Mucosa of stomach (tissue), 1 donor: ENCODE results near the gene SHOX.
"Not testable (repeated sequence)": the region's sequence is repeated elsewhere in the genome, so short reads cannot be mapped to it uniquely, and the experiment has no call there.

Experiments
- H3K27me3 ChIP-seq: one replicate; pipeline ENCODE4 v1.7.0; 2013; ENCODE audit warnings: mild to moderate bottlenecking, low read length; ENCODE audit not compliant: control insufficient read depth, insufficient read depth
- H3K36me3 ChIP-seq: one replicate; pipeline ENCODE4 v1.7.0; 2013; ENCODE audit warnings: low read length; ENCODE audit not compliant: control insufficient read depth, insufficient read depth
- H3K4me1 ChIP-seq: one replicate; pipeline ENCODE4 v1.7.0; 2013; ENCODE audit warnings: mild to moderate bottlenecking, low read length; ENCODE audit not compliant: control insufficient read depth, insufficient read depth
- H3K4me3 ChIP-seq: one replicate; pipeline ENCODE4 v1.7.0; 2013; ENCODE audit warnings: low read length
- H3K9ac ChIP-seq: one replicate; pipeline ENCODE4 v1.7.0; 2013; ENCODE audit warnings: mild to moderate bottlenecking, low read length, moderate library complexity
- H3K9me3 ChIP-seq: one replicate; pipeline ENCODE4 v1.7.0; 2013; ENCODE audit warnings: mild to moderate bottlenecking, low read length, moderate library complexity; ENCODE audit not compliant: control insufficient read depth
- donor health status: Pancreatic carcinoma.

Gene SHOX

GRCh38 chrX:630612-631496, at the start of gene SHOX:
TSS of gene SHOX (plus strand) at chrX:630791. CDS start at chrX:630898, 107 bp downstream.
- peaks cover 56% of the 10 kb centered on the region for H3K27me3 ChIP-seq
- H3K4me1 ChIP-seq: no peaks in the 10 kb centered on the region
- H3K9ac ChIP-seq: no peak within 1 kb of the TSS
- no peaks in the 10 kb centered on the region for H3K36me3 ChIP-seq
- no peaks in the 10 kb centered on the region for H3K9me3 ChIP-seq
- H3K4me3 ChIP-seq: no peak within 1 kb of the TSS

- Histone ChIP-seq H3K9ac (no peak overlapping the region), H3K4me1 (no peaks in the 10 kb centered on the region), H3K27me3 (no peaks in the 10 kb centered on the region), H3K36me3 (no peaks in the 10 kb centered on the region), H3K9me3 (no peaks in the 10 kb centered on the region), H3K4me3 (no peak overlapping the region)
These were observed 49.5 kb upstream of the SHOX start for GRCh38 chrX:581066-581465.

GRCh38 chrX:581720-582298, 48.8 kb upstream of the SHOX start:
- Histone ChIP-seq H3K4me3 (no peak overlapping the region), H3K36me3 (no peaks in the 10 kb centered on the region), H3K27me3 (no peaks in the 10 kb centered on the region), H3K4me1 (no peaks in the 10 kb centered on the region), H3K9ac (no peak overlapping the region), H3K9me3 (no peaks in the 10 kb centered on the region)

GRCh38 chrX:584572-584971, 46.0 kb upstream of the SHOX start:
- H3K9ac ChIP-seq: no peak overlapping the region
- no peaks in the 10 kb centered on the region for H3K9me3 ChIP-seq
- H3K27me3 ChIP-seq: no peaks in the 10 kb centered on the region
- H3K36me3 ChIP-seq: no peaks in the 10 kb centered on the region
- no peak overlapping the region for H3K4me3 ChIP-seq
- no peaks in the 10 kb centered on the region for H3K4me1 ChIP-seq

GRCh38 chrX:585115-585808, 45.3 kb upstream of the SHOX start:
- Histone ChIP-seq H3K27me3 (no peaks in the 10 kb centered on the region), H3K9ac (no peak overlapping the region), H3K9me3 (no peaks in the 10 kb centered on the region), H3K4me3 (no peak overlapping the region), H3K36me3 (no peaks in the 10 kb centered on the region), H3K4me1 (no peaks in the 10 kb centered on the region)

- Histone ChIP-seq H3K9me3 (no peaks in the 10 kb centered on the region), H3K27me3 (no peaks in the 10 kb centered on the region), H3K4me3 (no peak overlapping the region), H3K4me1 (no peaks in the 10 kb centered on the region), H3K9ac (no peak overlapping the region), H3K36me3 (no peaks in the 10 kb centered on the region)
These were observed 44.2 kb upstream of the SHOX start for GRCh38 chrX:586351-586750.

- H3K27me3 ChIP-seq, H3K36me3 ChIP-seq, H3K9ac ChIP-seq, H3K4me1 ChIP-seq, H3K9me3 ChIP-seq, H3K4me3 ChIP-seq: not testable (repeated sequence)
These were observed 41.3 kb upstream of the SHOX start for GRCh38 chrX:589261-589660.

- no peak overlapping the region for H3K4me3 ChIP-seq
- H3K9ac ChIP-seq: no peak overlapping the region
- no peaks in the 10 kb centered on the region for H3K4me1 ChIP-seq
- no peaks in the 10 kb centered on the region for H3K9me3 ChIP-seq
- no peaks in the 10 kb centered on the region for H3K36me3 ChIP-seq
- H3K27me3 ChIP-seq: no peaks in the 10 kb centered on the region
These were observed 39.7 kb upstream of the SHOX start for GRCh38 chrX:590693-591404.

- Histone ChIP-seq H3K36me3 (no peaks in the 10 kb centered on the region), H3K4me1 (no peaks in the 10 kb centered on the region), H3K9me3 (peaks cover 5% of the 10 kb centered on the region), H3K9ac (no peak overlapping the region), H3K27me3 (no peaks in the 10 kb centered on the region), H3K4me3 (no peak overlapping the region)
These were observed 30.5 kb upstream of the SHOX start for GRCh38 chrX:599837-600715.

GRCh38 chrX:603029-603428, 27.6 kb upstream of the SHOX start:
- H3K4me3 ChIP-seq, H3K27me3 ChIP-seq: not testable (repeated sequence)

GRCh38 chrX:604616-605015, 26.0 kb upstream of the SHOX start:
- H3K9me3 ChIP-seq, H3K36me3 ChIP-seq, H3K4me1 ChIP-seq, H3K4me3 ChIP-seq, H3K9ac ChIP-seq, H3K27me3 ChIP-seq: not testable (repeated sequence)

More at GRCh38 chrX:603029-603428, 27.6 kb upstream of the SHOX start:
- H3K36me3 ChIP-seq, H3K9me3 ChIP-seq, H3K4me1 ChIP-seq, H3K9ac ChIP-seq: not testable (repeated sequence)
